HEK293 (cell line): ENCODE data around the gene GRAMD1B.
A peak's percentile ranks its signal among the peaks of the same experiment; 100 is the strongest.

Experiments
- CTCF ChIA-PET: fragments of 350-600 bp; formaldehyde crosslinking; extraction: SDS; loops from one replicate; lab custom pipeline; 2021; ENCODE audit warnings: antibody characterized with exemption; lab: Yijun Ruan, JAX
- POLR2A ChIA-PET: fragments of 300-600 bp; formaldehyde crosslinking; extraction: SDS; loops from one replicate; lab custom pipeline; 2020; ENCODE audit warnings: antibody characterized with exemption, inconsistent platforms; lab: Yijun Ruan, JAX
- H3K27ac ChIP-seq: fragments of 200-500 bp; sonication (Bioruptor generic); 2 replicates; pipeline ENCODE4 v1.5.1; 2014; ENCODE audit warnings: low read depth, low read length, control low read depth, inconsistent platforms; ENCODE audit errors: extremely low read depth
- H3K36me3 ChIP-seq, 2 experiments: fragments of 200-500 bp in 1 of 2; sonication (Bioruptor generic) in 1 of 2; 1 replicate in 1 of 2; 2 replicates in 1 of 2; pipeline ENCODE4 v1.5.1; 2014 to 2017; ENCODE audit warnings: inconsistent platforms in 2 of 2, low read length in 2 of 2; ENCODE audit not compliant: control insufficient read depth in 2 of 2, insufficient read depth in 1 of 2
- H3K4me1 ChIP-seq: fragments of 200-500 bp; sonication (Bioruptor generic); 2 replicates; pipeline ENCODE4 v1.5.1; 2014; ENCODE audit warnings: mild to moderate bottlenecking, low read length, inconsistent platforms; ENCODE audit not compliant: control insufficient read depth, insufficient read depth
- H3K4me3 ChIP-seq: 2 replicates; pipeline ENCODE4 v1.5.1; 2011; ENCODE audit warnings: low read depth, mild to moderate bottlenecking, control low read depth, low read length, moderate library complexity
- H3K9me3 ChIP-seq: fragments of 200-500 bp; sonication (Bioruptor generic); 2 replicates; pipeline ENCODE4 v1.5.1; 2014; ENCODE audit warnings: low read depth, low read length, inconsistent platforms; ENCODE audit not compliant: control insufficient read depth, insufficient read depth
- KLF7 ChIP-seq: fragments of 450-650 bp; formaldehyde crosslinking; IDR thresholded peaks from 2 replicates; pipeline ENCODE4 v1.5.1; 2016; ENCODE audit warnings: missing biosample characterization, missing genetic modification characterization, borderline replicate concordance
- MZF1 ChIP-seq: fragments of 450-650 bp; formaldehyde crosslinking; IDR thresholded peaks from 2 replicates; pipeline ENCODE4 v1.5.1; 2017; ENCODE audit warnings: missing biosample characterization, missing genetic modification characterization, borderline replicate concordance
- PRDM1 ChIP-seq: fragments of 450-650 bp; formaldehyde crosslinking; IDR thresholded peaks from 2 replicates; pipeline ENCODE4; 2016; ENCODE audit warnings: missing biosample characterization, missing genetic modification characterization
- REPIN1 ChIP-seq: fragments of 450-650 bp; formaldehyde crosslinking; IDR thresholded peaks from 2 replicates; pipeline ENCODE4 v1.5.1; 2017; ENCODE audit warnings: missing biosample characterization, missing genetic modification characterization, low read depth
- SP7 ChIP-seq: fragments of 450-650 bp; formaldehyde crosslinking; IDR thresholded peaks from 2 replicates; pipeline ENCODE4 v1.5.1; 2016; ENCODE audit warnings: missing biosample characterization, missing genetic modification characterization
- ZBTB20 ChIP-seq: fragments of 450-650 bp; formaldehyde crosslinking; IDR thresholded peaks from 2 replicates; pipeline ENCODE4 v1.5.1; 2016; ENCODE audit warnings: missing biosample characterization, missing genetic modification characterization
- ZBTB8A ChIP-seq: fragments of 450-650 bp; formaldehyde crosslinking; IDR thresholded peaks from 2 replicates; pipeline ENCODE4 v1.5.1; 2016; ENCODE audit warnings: missing biosample characterization, missing genetic modification characterization
- ZFHX2 ChIP-seq: fragments of 450-650 bp; formaldehyde crosslinking; conservative IDR thresholded peaks from 2 replicates; pipeline ENCODE4 v1.5.1; 2016; ENCODE audit warnings: missing biosample characterization, missing genetic modification characterization
- ZNF2 ChIP-seq: fragments of 450-650 bp; formaldehyde crosslinking; IDR thresholded peaks from 2 replicates; pipeline ENCODE4 v1.5.1; 2016; ENCODE audit warnings: missing biosample characterization, missing genetic modification characterization
- ZNF335 ChIP-seq: fragments of 450-650 bp; formaldehyde crosslinking; conservative IDR thresholded peaks from 2 replicates; pipeline ENCODE4 v1.5.1; 2016; ENCODE audit warnings: missing biosample characterization, missing genetic modification characterization
- ZNF366 ChIP-seq: fragments of 450-650 bp; formaldehyde crosslinking; conservative IDR thresholded peaks from 2 replicates; pipeline ENCODE4 v1.5.1; 2016; ENCODE audit warnings: missing biosample characterization, missing genetic modification characterization
- ZNF530 ChIP-seq: fragments of 450-650 bp; formaldehyde crosslinking; IDR thresholded peaks from 2 replicates; pipeline ENCODE4 v1.5.1; 2016; ENCODE audit warnings: low read depth, missing biosample characterization, missing genetic modification characterization
- ZNF548 ChIP-seq: fragments of 450-650 bp; formaldehyde crosslinking; IDR thresholded peaks from 2 replicates; pipeline ENCODE4 v1.5.1; 2016; ENCODE audit warnings: missing biosample characterization, missing genetic modification characterization
- ZNF561 ChIP-seq: fragments of 450-650 bp; IDR thresholded peaks from 2 replicates; pipeline ENCODE4 v1.5.1; 2018; ENCODE audit warnings: missing biosample characterization, missing genetic modification characterization, borderline replicate concordance
- ZNF600 ChIP-seq: fragments of 450-650 bp; formaldehyde crosslinking; IDR thresholded peaks from 2 replicates; pipeline ENCODE4 v1.5.1; 2016; ENCODE audit warnings: missing biosample characterization, missing genetic modification characterization
- ZNF664 ChIP-seq: fragments of 450-650 bp; formaldehyde crosslinking; IDR thresholded peaks from 2 replicates; pipeline ENCODE4 v1.5.1; 2016; ENCODE audit warnings: missing biosample characterization, missing genetic modification characterization
- ZNF707 ChIP-seq: fragments of 450-650 bp; formaldehyde crosslinking; IDR thresholded peaks from 2 replicates; pipeline ENCODE4 v1.5.1; 2016; ENCODE audit warnings: missing biosample characterization, missing genetic modification characterization
- TF ChIP-seq, protein P1 (sequence below): fragments of 450-650 bp; formaldehyde crosslinking; IDR thresholded peaks from 2 replicates; pipeline ENCODE4 v1.5.1; 2016; ENCODE audit warnings: missing biosample characterization, missing genetic modification characterization
- TF ChIP-seq, protein P2 (sequence below): fragments of 450-650 bp; formaldehyde crosslinking; IDR thresholded peaks from 2 replicates; pipeline ENCODE4 v1.5.1; 2016; ENCODE audit warnings: missing biosample characterization, missing genetic modification characterization

The GRAMD1B gene

DNA sequence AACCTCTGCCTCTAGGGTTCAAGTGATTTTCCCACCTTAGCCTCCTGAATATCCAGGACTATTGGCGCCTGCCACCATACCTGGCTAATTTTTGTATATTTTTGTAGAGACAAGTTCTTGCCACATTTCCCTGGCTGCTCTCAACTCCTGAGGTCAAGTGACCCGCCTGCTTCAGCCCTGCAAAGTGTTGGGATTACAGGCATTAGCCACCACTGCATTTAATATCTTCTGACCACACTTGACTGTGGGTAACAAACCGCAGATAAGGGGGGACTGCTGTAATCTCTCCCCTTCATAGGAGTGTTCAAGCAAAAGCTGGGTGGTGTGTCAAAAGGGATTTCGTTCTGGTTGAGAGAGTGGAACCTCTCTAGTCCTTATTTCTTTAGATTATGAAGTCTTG, 53.4 kb downstream of the GRAMD1B start:
- no peak overlapping the region for H3K4me3 ChIP-seq
- peaks cover 0 to 8% of the 10 kb centered on the region in 2 experiments; a peak in 1 of 3 replicates for H3K36me3 ChIP-seq
- no peaks in the 10 kb centered on the region for H3K4me1 ChIP-seq
- TF ChIP-seq KLF7 = no peak
- TF ChIP-seq, protein P1, sequence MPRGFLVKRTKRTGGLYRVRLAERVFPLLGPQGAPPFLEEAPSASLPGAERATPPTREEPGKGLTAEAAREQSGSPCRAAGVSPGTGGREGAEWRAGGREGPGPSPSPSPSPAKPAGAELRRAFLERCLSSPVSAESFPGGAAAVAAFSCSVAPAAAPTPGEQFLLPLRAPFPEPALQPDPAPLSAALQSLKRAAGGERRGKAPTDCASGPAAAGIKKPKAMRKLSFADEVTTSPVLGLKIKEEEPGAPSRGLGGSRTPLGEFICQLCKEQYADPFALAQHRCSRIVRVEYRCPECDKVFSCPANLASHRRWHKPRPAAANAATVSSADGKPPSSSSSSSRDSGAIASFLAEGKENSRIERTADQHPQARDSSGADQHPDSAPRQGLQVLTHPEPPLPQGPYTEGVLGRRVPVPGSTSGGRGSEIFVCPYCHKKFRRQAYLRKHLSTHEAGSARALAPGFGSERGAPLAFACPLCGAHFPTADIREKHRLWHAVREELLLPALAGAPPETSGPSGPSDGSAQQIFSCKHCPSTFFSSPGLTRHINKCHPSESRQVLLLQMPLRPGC (tag by site-specific recombination) = no peak
- TF ChIP-seq ZBTB8A (tag by site-specific recombination) = no peak
- TF ChIP-seq ZNF335 (tag by site-specific recombination) = no peak
- TF ChIP-seq, protein P2, sequence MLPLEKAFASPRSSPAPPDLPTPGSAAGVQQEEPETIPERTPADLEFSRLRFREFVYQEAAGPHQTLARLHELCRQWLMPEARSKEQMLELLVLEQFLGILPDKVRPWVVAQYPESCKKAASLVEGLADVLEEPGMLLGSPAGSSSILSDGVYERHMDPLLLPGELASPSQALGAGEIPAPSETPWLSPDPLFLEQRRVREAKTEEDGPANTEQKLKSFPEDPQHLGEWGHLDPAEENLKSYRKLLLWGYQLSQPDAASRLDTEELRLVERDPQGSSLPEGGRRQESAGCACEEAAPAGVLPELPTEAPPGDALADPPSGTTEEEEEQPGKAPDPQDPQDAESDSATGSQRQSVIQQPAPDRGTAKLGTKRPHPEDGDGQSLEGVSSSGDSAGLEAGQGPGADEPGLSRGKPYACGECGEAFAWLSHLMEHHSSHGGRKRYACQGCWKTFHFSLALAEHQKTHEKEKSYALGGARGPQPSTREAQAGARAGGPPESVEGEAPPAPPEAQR (tag by site-specific recombination) = no peak
- TF ChIP-seq REPIN1 (tag by site-specific recombination) = no peak
- no peak for TF ChIP-seq ZNF366 (tag by site-specific recombination)
- TF ChIP-seq MZF1 (tag by site-specific recombination) = no peak
- no peak for TF ChIP-seq ZBTB20 (tag by site-specific recombination)
- TF ChIP-seq ZNF707 = no peak
- TF ChIP-seq ZNF600 = no peak
- no peak for TF ChIP-seq ZNF530 (tag by site-specific recombination)
- ChIA-PET POLR2A (interaction anchor here (0.9 kb wide), 1 partner anchor 428 kb away, joined by 3 read pairs; no protein-coding TSS in a partner anchor), CTCF (interaction anchor here (0.7 to 3.8 kb wide), 4 partner anchors 9 to 76 kb away, joined by 3 to 26 read pairs (median 4); no protein-coding TSS in a partner anchor)
- no peak overlapping the region for H3K27ac ChIP-seq
- H3K9me3 ChIP-seq = no peaks in the 10 kb centered on the region

DNA sequence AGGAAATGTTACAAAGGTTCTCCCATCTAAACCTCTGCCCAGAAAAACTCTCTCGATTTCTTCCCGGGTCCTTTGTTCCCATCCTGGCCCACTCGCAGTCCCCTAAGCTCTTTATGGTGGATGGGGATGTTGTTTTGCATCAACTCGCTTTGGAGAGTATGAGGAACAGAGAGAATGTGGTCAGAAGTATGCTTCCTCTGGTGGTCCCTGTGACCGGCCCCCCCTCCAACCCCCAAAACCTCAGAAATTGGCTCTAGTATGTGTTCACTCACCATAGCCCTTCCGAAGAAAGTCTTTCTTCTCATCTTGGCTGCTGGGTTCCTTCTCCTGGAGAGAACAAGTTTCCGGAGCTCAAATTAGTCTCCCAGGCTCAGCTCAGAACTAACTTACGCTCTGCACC, 54.4 kb downstream of the GRAMD1B start:
- Histone ChIP-seq H3K4me3 (no peak overlapping the region), H3K36me3 (peaks cover 0 to 8% of the 10 kb centered on the region in 2 experiments; a peak in 1 of 3 replicates), H3K9me3 (no peaks in the 10 kb centered on the region), H3K27ac (no peak overlapping the region), H3K4me1 (no peaks in the 10 kb centered on the region)
- POLR2A ChIA-PET = interaction anchor here (0.9 kb wide), 1 partner anchor 429 kb away, joined by 3 read pairs; no protein-coding TSS in a partner anchor
- TF ChIP-seq ZNF561 (no peak), ZNF664 (tag by site-specific recombination) (no peak), ZBTB8A (tag by site-specific recombination) (no peak), ZNF548 (no peak), ZFHX2 (tag by site-specific recombination) (no peak), PRDM1 (no peak)
- CTCF ChIA-PET = interaction anchor here (0.6 to 3.8 kb wide), 7 partner anchors 8 to 182 kb away, joined by 3 to 26 read pairs (median 3); no protein-coding TSS in a partner anchor

DNA sequence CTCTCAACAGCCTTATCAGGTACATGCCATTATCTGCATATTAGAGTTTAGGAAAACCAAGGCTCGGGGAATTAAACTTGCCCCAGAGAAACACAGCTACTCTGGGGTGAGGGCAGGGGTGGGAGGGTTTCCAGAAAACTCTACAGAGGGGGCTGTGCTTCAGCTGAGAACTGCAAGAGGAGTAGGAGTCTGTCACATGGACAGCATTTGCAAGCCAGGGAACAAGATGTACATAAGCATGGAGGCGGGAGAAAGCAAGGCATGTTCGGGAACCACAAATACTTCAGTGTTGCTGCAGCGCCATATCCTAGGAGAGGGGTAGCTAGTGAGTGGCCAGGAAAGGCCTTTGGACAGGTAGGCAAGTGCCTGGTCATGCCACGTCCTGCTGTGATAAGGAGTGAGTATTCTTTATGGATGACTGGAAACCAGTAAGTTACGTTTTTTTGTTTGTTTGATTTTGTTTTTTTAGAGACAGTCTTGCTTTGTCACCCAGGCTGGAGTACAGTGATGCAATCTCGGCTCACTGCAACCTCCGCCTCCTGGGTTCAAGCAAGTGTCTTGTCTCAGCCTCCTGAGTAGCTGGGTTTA, 57.2 kb downstream of the GRAMD1B start:
- POLR2A ChIA-PET = no interaction called here
- TF ChIP-seq SP7 (tag by site-specific recombination) = no peak
- TF ChIP-seq ZNF2 = peak; percentile 84
- Histone ChIP-seq H3K4me1 (no peaks in the 10 kb centered on the region), H3K36me3 (no peaks in the 10 kb centered on the region), H3K27ac (no peak overlapping the region), H3K4me3 (no peak overlapping the region), H3K9me3 (no peaks in the 10 kb centered on the region)
- CTCF ChIA-PET = interaction anchor here (1.0 to 1.8 kb wide), 3 partner anchors 9 to 385 kb away, joined by 3 to 6 read pairs (median 5); no protein-coding TSS in a partner anchor
